HEK293 (cell line): ENCODE measurements around the gene GIPC1.

Source experiments
- RBAK ChIP-seq: fragments of 450-650 bp; formaldehyde crosslinking; IDR thresholded peaks from 2 replicates; pipeline ENCODE4 v1.5.1; 2016; ENCODE audit warnings: missing biosample characterization, missing genetic modification characterization
- SCRT1 ChIP-seq: fragments of 450-650 bp; formaldehyde crosslinking; IDR thresholded peaks from 2 replicates; pipeline ENCODE4 v1.5.1; 2016; ENCODE audit warnings: missing biosample characterization, missing genetic modification characterization, borderline replicate concordance
- YY1 ChIP-seq: fragments of 450-650 bp; formaldehyde crosslinking; IDR thresholded peaks from 2 replicates; pipeline ENCODE4 v1.5.1; 2018; ENCODE audit warnings: missing biosample characterization, missing genetic modification characterization
- ZNF157 ChIP-seq: fragments of 450-650 bp; formaldehyde crosslinking; IDR thresholded peaks from 2 replicates; pipeline ENCODE4 v1.5.1; 2016; ENCODE audit warnings: missing biosample characterization, missing genetic modification characterization
- TF ChIP-seq, protein P1 (sequence below): fragments of 450-650 bp; formaldehyde crosslinking; IDR thresholded peaks from 2 replicates; pipeline ENCODE4 v1.5.1; 2016; ENCODE audit warnings: missing biosample characterization, missing genetic modification characterization

- TF ChIP-seq SCRT1 (tag by site-specific recombination): no peak
- TF ChIP-seq, protein P1, sequence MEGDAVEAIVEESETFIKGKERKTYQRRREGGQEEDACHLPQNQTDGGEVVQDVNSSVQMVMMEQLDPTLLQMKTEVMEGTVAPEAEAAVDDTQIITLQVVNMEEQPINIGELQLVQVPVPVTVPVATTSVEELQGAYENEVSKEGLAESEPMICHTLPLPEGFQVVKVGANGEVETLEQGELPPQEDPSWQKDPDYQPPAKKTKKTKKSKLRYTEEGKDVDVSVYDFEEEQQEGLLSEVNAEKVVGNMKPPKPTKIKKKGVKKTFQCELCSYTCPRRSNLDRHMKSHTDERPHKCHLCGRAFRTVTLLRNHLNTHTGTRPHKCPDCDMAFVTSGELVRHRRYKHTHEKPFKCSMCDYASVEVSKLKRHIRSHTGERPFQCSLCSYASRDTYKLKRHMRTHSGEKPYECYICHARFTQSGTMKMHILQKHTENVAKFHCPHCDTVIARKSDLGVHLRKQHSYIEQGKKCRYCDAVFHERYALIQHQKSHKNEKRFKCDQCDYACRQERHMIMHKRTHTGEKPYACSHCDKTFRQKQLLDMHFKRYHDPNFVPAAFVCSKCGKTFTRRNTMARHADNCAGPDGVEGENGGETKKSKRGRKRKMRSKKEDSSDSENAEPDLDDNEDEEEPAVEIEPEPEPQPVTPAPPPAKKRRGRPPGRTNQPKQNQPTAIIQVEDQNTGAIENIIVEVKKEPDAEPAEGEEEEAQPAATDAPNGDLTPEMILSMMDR (tag by site-specific recombination): peak; percentile 96
- no peak for TF ChIP-seq ZNF157 (tag by site-specific recombination)
- no peak for TF ChIP-seq YY1 (tag by site-specific recombination)
- TF ChIP-seq RBAK (tag by site-specific recombination): no peak
These were observed 15.8 kb downstream of the GIPC1 start for GRCh38 chr19:14479975-14480699.
